ENCODE data around the gene TRMU.

TRMU gene, protein sequence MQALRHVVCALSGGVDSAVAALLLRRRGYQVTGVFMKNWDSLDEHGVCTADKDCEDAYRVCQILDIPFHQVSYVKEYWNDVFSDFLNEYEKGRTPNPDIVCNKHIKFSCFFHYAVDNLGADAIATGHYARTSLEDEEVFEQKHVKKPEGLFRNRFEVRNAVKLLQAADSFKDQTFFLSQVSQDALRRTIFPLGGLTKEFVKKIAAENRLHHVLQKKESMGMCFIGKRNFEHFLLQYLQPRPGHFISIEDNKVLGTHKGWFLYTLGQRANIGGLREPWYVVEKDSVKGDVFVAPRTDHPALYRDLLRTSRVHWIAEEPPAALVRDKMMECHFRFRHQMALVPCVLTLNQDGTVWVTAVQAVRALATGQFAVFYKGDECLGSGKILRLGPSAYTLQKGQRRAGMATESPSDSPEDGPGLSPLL

GRCh38 chr22:46335201-46336118 is at the start of gene TRMU:
TRMU (plus strand) TSS chr22:46335714; CDS start chr22:46335765, 51 bp downstream.
- DNase-seq: peak in 57 of 58 donors; percentile 20 to 87 (median 73)

DNA sequence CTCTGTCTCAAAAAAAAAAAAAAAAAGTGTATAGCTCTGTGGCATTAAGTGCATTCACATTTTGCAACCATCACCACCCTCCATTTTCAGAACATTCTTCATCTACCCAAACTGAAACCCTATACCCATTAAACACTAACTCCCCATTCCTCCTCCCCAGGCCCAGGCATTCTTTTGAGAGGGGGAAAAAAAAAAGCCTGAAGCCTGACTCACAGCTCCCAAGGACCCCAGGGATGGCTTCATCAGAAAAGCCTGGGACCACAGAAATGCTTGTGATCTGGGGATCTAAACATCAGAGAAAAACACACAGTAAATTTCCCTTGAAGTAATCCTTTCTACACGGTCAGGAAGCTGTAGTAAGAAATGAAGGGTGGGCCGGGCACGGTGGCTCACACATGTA is 49.5 kb upstream of the TRMU start:
- DNase-seq: no peak

GRCh38 chr22:46286941-46287872 is 48.3 kb upstream of the TRMU start:
- DNase-seq: no peak

DNA sequence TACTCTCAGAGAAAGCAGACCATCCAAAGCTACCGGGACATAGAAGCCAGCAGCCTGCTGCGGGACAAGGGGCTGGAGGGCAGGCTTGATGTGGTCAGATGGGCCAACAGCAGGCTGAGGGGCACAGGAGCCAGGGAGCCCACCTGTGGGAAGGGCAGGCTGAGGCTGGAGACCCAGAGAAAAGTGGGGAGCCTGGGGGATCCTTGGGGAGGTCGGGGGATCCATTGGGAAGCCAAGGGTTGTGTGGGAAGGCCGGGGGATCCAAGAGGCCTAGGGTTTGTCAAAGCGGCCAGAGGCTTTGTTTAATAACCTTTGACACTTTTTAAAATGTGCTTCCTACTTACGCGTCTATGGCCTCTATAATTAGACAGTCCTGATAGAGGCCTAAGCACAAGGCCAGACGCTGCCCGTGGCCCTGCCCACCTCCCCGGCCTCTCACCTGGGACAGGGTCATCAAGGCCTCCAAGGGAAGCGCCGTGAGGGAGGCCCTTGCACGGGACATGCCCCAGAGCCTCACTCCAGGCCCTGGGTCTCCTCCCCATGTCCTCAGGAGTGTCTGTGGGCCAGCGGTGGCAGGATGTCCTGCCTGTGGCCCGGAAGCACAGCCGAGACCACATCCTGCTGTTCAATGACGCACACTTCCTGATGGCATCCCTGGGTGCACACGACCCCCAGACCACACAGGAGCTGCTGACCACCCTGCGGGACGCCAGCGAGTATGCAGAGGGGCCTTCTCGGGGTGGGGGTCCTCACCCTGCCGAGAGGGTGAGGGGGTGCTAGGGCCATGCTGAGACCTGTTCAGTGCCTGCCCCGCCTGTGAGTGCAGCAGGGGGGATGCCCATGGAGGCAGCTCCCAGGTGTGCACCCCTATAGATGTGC is 47.4 kb upstream of the TRMU start:
- no peak for DNase-seq

- no peak for DNase-seq
Observed at GRCh38 chr22:46288846-46289243, 46.7 kb upstream of the TRMU start.

DNA sequence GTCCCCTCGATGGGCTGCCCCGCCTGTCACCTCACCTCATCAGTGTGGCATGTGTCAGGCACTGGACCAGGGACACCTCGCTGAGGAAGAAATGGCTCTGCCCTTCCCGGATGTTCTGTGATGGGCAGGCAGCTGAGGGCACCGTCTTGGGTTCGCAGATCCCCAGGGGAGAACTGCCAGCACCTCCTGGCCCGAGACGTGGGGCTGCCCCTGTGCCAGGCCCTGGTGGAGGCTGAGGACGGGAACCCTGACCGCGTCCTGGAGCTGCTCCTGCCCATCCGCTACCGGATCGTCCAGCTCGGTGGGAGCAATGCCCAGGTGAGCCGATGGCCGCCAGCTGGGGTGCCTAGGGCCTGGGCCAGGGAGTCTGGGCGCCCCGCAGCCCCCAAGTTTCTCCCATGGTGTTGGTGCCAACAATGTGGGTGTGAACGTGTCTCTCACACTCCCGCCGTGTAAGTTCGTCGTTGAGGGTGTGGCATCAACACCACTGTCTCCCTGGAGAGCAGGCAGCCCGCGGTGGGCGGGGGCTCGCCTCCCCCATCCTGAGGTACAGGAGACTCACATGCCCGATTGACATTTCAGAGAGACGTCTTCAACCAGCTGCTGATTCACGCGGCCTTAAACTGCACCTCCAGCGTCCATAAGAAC is 46.1 kb upstream of the TRMU start:
- DNase-seq: no peak

DNA sequence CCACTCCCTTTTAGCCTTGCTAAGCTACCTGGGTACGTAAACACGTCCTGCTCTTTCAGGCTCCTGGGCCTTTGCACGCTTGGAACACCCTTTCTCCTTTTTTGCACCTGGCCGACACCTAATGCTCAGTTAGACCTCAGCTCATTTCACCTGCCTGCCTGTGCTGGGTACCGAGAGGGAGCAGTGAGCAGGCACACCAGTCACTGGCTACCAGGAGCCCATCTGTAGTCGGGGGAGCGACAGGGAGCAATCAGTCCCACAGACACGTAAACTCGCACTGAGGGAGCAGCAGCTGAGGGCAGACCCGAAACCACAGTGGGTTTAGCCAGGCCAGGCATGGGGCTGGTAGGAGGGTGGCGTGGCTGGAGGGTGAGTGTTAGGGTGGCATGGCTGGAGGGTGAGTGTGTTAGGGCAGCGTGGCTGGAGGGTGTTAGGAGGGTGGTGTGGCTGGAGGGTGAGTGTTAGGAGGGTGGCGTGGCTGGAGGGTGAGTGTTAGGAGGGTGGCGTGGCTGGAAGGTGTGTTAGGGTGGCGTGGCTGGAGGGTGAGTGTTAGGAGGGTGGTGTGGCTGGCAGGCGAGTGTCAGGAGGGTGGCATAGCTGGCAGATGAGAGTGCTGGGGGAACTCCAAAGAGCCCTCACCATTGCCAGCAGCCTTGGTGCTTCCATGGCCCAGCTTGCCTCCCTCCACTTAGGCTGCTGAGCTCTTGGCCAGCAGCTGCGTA is 45.2 kb upstream of the TRMU start:
- no peak for DNase-seq

- no peak for DNase-seq
Observed at GRCh38 chr22:46290843-46291785, 44.4 kb upstream of the TRMU start.

DNA sequence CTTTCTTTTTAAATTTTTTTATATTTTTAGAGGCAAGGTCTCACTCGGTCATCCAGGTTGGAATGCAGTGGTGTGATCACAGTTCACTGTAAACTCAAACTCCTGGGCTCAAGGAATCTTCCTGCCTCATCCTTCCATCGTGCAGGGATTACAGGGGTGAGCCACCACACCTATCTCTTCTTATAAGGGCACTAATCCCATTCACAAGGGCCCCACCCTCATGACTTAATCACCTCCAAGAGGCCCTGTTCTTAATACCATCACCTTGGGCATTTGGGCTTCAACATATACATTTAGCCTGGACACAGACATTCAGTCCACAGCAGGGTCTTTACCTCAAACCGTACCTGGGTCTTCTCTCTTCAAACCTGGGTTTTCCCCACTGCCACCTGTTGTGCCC is 43.3 kb upstream of the TRMU start:
- DNase-seq: no peak

DNA sequence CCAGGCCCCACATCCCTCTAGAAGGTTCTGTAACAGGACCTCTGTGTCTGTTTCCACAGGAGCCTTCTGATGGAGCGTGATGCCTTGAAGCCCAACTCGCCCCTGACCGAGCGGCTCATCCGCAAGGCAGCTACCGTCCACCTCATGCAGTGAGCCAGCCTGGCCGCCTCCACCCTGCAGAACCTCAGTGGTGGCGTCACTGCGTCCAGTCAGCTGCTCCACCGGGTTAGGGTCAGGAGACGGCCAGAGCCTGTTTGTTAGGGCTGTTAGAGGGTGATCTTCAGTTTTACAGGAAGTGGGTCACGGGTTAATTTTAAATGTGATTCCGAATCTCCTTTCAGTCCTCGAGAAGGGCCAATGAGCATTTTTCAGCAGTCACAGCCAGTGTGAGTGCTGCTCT is 42.8 kb upstream of the TRMU start:
- DNase-seq: no peak

DNA sequence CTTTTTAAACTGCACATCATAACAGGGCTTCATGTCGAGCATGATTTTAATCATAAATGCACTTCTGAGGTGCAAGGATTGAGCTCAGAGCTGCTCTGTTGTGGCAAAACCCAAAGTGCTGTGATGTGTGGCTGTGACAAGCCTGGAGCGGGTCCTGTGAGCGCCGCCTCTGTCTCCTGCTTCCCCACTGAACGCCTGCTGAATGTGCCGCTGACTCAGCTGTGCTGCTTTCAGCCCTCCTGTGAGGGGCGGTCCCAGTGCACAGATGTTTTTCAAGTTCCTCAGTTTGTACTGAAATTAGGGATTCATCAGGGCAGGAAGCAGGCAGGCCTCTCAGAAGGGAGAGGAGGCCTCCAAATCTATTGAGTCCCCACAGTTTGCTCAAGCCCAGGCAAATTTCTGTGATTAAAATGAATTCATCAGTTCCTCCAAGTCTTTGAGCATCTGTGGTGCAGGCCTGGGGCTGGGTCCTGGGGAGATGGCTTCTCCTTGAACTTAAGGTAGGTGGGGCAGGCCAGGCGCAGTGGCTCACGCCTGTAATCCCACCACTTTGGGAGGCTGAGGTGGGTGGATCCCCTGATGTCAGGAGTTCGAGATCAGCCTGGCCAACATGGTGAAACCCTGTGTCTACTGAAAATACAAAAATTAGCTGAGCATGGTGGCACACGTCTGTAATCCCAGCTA is 41.8 kb upstream of the TRMU start:
- DNase-seq: peak in 46 of 58 donors; percentile 7 to 76 (median 44)

GRCh38 chr22:46294784-46295183 is 40.7 kb upstream of the TRMU start:
- no peak for DNase-seq

- DNase-seq: no peak
Observed at GRCh38 chr22:46295277-46295971, 40.1 kb upstream of the TRMU start.

GRCh38 chr22:46296257-46297150 is 39.0 kb upstream of the TRMU start, which contains the start of gene GTSE1:
GTSE1 (plus strand) TSS chr22:46296870; CDS start chr22:46297401, 531 bp downstream.
- DNase-seq: peak; percentile 42 to 99 (median 95)
